ENCODE data around the gene ZNF652.

DNA sequence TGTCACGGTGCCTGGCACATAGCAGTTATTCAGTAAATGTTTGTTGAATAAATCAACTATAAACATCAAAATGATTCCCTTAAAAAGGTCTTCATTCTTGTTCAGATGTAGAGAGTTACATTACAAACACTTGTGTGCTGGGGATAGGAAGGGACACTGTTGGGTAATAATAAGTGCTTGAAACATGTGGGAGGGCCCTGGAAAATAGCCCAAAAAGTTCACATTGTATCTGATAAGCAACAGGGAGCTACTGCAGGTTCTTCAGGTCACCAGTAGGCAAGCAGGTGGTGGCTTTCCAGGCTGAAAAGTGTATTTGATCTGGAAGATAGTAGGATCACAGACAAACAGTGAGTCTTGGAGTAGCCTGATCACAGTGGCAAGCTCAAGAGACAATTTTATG is 19.0 kb upstream of the ZNF652 start:
- TF ChIP-seq EP300 (IDR thresholded peaks at IDR 0.05) = no peak
- TF ChIP-seq, protein P1, sequence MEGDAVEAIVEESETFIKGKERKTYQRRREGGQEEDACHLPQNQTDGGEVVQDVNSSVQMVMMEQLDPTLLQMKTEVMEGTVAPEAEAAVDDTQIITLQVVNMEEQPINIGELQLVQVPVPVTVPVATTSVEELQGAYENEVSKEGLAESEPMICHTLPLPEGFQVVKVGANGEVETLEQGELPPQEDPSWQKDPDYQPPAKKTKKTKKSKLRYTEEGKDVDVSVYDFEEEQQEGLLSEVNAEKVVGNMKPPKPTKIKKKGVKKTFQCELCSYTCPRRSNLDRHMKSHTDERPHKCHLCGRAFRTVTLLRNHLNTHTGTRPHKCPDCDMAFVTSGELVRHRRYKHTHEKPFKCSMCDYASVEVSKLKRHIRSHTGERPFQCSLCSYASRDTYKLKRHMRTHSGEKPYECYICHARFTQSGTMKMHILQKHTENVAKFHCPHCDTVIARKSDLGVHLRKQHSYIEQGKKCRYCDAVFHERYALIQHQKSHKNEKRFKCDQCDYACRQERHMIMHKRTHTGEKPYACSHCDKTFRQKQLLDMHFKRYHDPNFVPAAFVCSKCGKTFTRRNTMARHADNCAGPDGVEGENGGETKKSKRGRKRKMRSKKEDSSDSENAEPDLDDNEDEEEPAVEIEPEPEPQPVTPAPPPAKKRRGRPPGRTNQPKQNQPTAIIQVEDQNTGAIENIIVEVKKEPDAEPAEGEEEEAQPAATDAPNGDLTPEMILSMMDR (IDR thresholded peaks at IDR 0.05) = no peak
